ENCODE measurements around the gene NXPH1. TPM values are rescaled to one million over a fixed set of nuclear protein-coding genes. Genes with fewer than 3 reads are reported as not detected.

The NXPH1 gene
- total RNA-seq, 4 donors from 2014 or later = not detected

GRCh38 chr7:8640671-8641070 lies 207.3 kb downstream of the NXPH1 start:
- H3K4me3 ChIP-seq = no peak overlapping the region
- no peak for TF ChIP-seq CTCF (IDR thresholded peaks at IDR 0.05)
- no peak for TF ChIP-seq POLR2A (IDR thresholded peaks at IDR 0.05)
- TF ChIP-seq EP300 (IDR thresholded peaks at IDR 0.05) = no peak
- TF ChIP-seq POLR2AphosphoS5 (IDR thresholded peaks at IDR 0.05) = no peak
- no peaks in the 10 kb centered on the region for H3K9me3 ChIP-seq
- no peak for DNase-seq (ENCODE audit: low spot score in 2 of 2)
- no peaks in the 10 kb centered on the region for H3K36me3 ChIP-seq
- no peaks in the 10 kb centered on the region for H3K4me1 ChIP-seq
- 76% methylated on average over 1 of the region's 1 CpG for WGBS
- H3K27ac ChIP-seq = no peak overlapping the region
- H3K27me3 ChIP-seq = no peaks in the 10 kb centered on the region

GRCh38 chr7:8668627-8669500 lies 235.5 kb downstream of the NXPH1 start:
- TF ChIP-seq EP300 (IDR thresholded peaks at IDR 0.05) (no peak), CTCF (IDR thresholded peaks at IDR 0.05) (no peak), POLR2A (IDR thresholded peaks at IDR 0.05) (no peak), POLR2AphosphoS5 (IDR thresholded peaks at IDR 0.05) (no peak)
- Histone ChIP-seq H3K27ac (no peak overlapping the region), H3K9me3 (no peaks in the 10 kb centered on the region), H3K36me3 (no peaks in the 10 kb centered on the region), H3K4me3 (no peak overlapping the region), H3K4me1 (no peaks in the 10 kb centered on the region), H3K27me3 (no peaks in the 10 kb centered on the region)
- DNase-seq (ENCODE audit: low spot score in 2 of 2) = no peak
- no CpG with 5 or more reads among the region's 6 CpGs for WGBS

GRCh38 chr7:8669501-8669851 lies 236.1 kb downstream of the NXPH1 start:
- Histone ChIP-seq H3K9me3 (no peaks in the 10 kb centered on the region), H3K4me3 (no peak overlapping the region), H3K4me1 (no peaks in the 10 kb centered on the region), H3K27me3 (no peaks in the 10 kb centered on the region), H3K27ac (no peak overlapping the region), H3K36me3 (no peaks in the 10 kb centered on the region)
- TF ChIP-seq POLR2A (IDR thresholded peaks at IDR 0.05) = no peak
- no peak for TF ChIP-seq POLR2AphosphoS5 (IDR thresholded peaks at IDR 0.05)
- TF ChIP-seq EP300 (IDR thresholded peaks at IDR 0.05) = no peak
- no peak for TF ChIP-seq CTCF (IDR thresholded peaks at IDR 0.05)
- DNase-seq (ENCODE audit: low spot score in 2 of 2) = no peak

- no peak for TF ChIP-seq EP300 (IDR thresholded peaks at IDR 0.05)
- no peak for TF ChIP-seq POLR2A (IDR thresholded peaks at IDR 0.05)
- TF ChIP-seq CTCF (IDR thresholded peaks at IDR 0.05) = no peak
- TF ChIP-seq POLR2AphosphoS5 (IDR thresholded peaks at IDR 0.05) = no peak
- Histone ChIP-seq H3K36me3 (no peaks in the 10 kb centered on the region), H3K4me3 (no peak overlapping the region), H3K27ac (no peak overlapping the region), H3K27me3 (no peaks in the 10 kb centered on the region), H3K4me1 (no peaks in the 10 kb centered on the region), H3K9me3 (no peaks in the 10 kb centered on the region)
- WGBS = 64% methylated on average over 4 of the region's 4 CpGs
- no peak for DNase-seq (ENCODE audit: low spot score in 2 of 2)
Observed at GRCh38 chr7:8684426-8684825, 251.0 kb downstream of the NXPH1 start.

- Histone ChIP-seq H3K9me3 (no peaks in the 10 kb centered on the region), H3K27ac (no peak overlapping the region), H3K27me3 (no peaks in the 10 kb centered on the region), H3K4me3 (no peak overlapping the region), H3K4me1 (no peaks in the 10 kb centered on the region), H3K36me3 (no peaks in the 10 kb centered on the region)
- DNase-seq (ENCODE audit: low spot score in 2 of 2) = no peak
- TF ChIP-seq POLR2AphosphoS5 (IDR thresholded peaks at IDR 0.05) (no peak), EP300 (IDR thresholded peaks at IDR 0.05) (no peak), POLR2A (IDR thresholded peaks at IDR 0.05) (no peak), CTCF (IDR thresholded peaks at IDR 0.05) (no peak)
- WGBS = 30% methylated on average over 3 of the region's 3 CpGs
Observed at GRCh38 chr7:8699875-8700624, 266.6 kb downstream of the NXPH1 start.
